ENCODE results near the gene MAOA.

Gene MAOA

DNA sequence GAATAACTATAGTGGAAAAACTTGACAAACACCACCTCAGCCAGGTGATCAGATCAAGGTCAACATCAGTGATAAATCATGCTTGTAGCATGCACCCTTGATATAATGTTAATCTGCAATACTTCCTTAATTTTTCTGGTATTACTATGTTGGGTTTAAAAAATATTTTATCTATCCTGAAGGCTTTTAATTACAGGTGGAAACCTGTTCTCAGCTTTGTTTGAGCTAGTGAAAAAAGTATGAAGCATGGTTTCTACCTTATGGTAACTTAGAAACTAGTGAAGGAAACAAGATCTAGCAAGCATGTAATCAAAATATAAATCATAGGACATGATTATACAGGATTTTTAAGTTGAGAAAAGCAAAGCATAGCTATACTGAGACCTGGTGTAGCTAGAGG, 26.6 kb downstream of the MAOA start:
- DNase-seq (ENCODE audit: low read depth), result no peak
- no peak overlapping the region for H3K4me3 ChIP-seq (ENCODE audit: low read depth, low read length)
- TF ChIP-seq POLR2A (IDR thresholded peaks at IDR 0.05; ENCODE audit: extremely low read depth, insufficient read length), result no peak
- TF ChIP-seq, protein P1, sequence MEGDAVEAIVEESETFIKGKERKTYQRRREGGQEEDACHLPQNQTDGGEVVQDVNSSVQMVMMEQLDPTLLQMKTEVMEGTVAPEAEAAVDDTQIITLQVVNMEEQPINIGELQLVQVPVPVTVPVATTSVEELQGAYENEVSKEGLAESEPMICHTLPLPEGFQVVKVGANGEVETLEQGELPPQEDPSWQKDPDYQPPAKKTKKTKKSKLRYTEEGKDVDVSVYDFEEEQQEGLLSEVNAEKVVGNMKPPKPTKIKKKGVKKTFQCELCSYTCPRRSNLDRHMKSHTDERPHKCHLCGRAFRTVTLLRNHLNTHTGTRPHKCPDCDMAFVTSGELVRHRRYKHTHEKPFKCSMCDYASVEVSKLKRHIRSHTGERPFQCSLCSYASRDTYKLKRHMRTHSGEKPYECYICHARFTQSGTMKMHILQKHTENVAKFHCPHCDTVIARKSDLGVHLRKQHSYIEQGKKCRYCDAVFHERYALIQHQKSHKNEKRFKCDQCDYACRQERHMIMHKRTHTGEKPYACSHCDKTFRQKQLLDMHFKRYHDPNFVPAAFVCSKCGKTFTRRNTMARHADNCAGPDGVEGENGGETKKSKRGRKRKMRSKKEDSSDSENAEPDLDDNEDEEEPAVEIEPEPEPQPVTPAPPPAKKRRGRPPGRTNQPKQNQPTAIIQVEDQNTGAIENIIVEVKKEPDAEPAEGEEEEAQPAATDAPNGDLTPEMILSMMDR (IDR thresholded peaks at IDR 0.05; ENCODE audit: low read depth, low read length), result no peak
- TF ChIP-seq MYC (IDR thresholded peaks at IDR 0.05; ENCODE audit: low read depth, low read length), result no peak
- TF ChIP-seq, protein P2, sequence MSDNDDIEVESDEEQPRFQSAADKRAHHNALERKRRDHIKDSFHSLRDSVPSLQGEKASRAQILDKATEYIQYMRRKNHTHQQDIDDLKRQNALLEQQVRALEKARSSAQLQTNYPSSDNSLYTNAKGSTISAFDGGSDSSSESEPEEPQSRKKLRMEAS (IDR thresholded peaks at IDR 0.05; ENCODE audit: low read depth, low read length), result no peak

GRCh38 chrX:43685221-43685620, 29.1 kb downstream of the MAOA start:
- H3K4me3 ChIP-seq (ENCODE audit: low read depth, low read length), result no peak overlapping the region
- DNase-seq (ENCODE audit: low read depth), result no peak
- TF ChIP-seq POLR2A (IDR thresholded peaks at IDR 0.05; ENCODE audit: extremely low read depth, insufficient read length) (no peak), MYC (IDR thresholded peaks at IDR 0.05; ENCODE audit: low read depth, low read length) (no peak)
- TF ChIP-seq, protein P1 (IDR thresholded peaks at IDR 0.05; ENCODE audit: low read depth, low read length), result no peak
- TF ChIP-seq, protein P2 (IDR thresholded peaks at IDR 0.05; ENCODE audit: low read depth, low read length), result no peak

DNA sequence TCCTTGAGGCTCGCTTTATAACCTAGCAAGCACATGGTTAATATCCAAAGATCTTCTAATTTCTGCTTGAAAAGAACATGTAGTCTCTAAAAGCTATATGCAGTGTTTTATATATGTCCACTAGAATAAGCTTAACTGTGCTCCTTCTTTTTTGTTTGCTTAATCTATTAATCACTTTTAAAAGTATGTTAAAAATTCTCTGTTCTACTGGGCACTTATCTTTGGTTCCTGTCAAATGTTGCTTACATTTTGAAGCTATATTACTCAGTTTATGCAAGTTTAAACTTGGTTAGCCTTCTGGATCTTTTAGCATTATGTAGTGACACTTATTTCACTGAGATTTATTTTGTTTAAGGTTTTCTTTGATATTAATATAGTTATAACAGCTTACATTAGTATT, 32.5 kb downstream of the MAOA start:
- no peak for TF ChIP-seq MYC (IDR thresholded peaks at IDR 0.05; ENCODE audit: low read depth, low read length)
- TF ChIP-seq, protein P2 (IDR thresholded peaks at IDR 0.05; ENCODE audit: low read depth, low read length), result no peak
- TF ChIP-seq, protein P1 (IDR thresholded peaks at IDR 0.05; ENCODE audit: low read depth, low read length), result no peak
- no peak for TF ChIP-seq POLR2A (IDR thresholded peaks at IDR 0.05; ENCODE audit: extremely low read depth, insufficient read length)
- DNase-seq (ENCODE audit: low read depth), result no peak
- no peak overlapping the region for H3K4me3 ChIP-seq (ENCODE audit: low read depth, low read length)

DNA sequence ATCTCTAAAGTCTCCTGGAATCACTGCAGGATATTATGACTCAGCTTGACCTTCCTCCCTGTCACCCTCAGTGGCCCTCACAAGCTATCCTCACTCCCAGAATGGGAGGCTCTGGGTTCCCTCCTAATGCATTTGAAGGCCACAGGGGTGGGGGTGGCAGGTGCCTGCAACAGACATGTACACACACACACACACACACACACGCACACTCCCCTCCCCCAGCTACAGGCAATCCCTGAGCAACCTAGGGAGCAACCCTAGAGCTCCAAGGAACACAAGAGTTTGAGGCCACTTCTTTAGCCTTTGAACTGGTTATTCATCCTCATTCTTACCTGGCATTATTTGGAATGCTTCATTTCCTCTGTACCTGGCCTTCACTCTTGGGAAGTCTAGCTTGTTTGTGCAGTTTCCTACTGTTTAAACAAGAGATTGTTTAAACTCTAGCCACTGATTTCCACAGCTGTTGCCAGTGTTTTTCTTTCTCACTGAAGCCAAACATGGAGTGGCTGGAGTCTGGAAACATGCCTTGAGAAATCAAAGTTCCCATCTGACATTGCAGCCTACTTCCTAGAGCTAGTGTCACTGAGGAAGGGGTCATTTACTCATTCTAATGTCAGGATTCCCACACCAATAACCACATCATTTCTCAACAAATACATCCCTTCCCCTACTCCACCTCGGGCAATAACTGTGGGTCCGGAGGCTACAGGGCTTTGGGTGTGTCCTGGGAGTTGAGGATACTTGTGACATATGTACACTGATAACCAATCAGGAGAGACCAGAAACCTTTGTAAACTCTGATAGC, 37.7 kb downstream of the MAOA start:
- no peak for DNase-seq (ENCODE audit: low read depth)
- H3K4me3 ChIP-seq (ENCODE audit: low read depth, low read length), result no peak overlapping the region
- TF ChIP-seq POLR2A (IDR thresholded peaks at IDR 0.05; ENCODE audit: extremely low read depth, insufficient read length), result no peak
- TF ChIP-seq, protein P1 (IDR thresholded peaks at IDR 0.05; ENCODE audit: low read depth, low read length), result no peak
- TF ChIP-seq, protein P2 (IDR thresholded peaks at IDR 0.05; ENCODE audit: low read depth, low read length), result no peak
- no peak for TF ChIP-seq MYC (IDR thresholded peaks at IDR 0.05; ENCODE audit: low read depth, low read length)

GRCh38 chrX:43699475-43699874, 43.4 kb downstream of the MAOA start:
- TF ChIP-seq, protein P2 (IDR thresholded peaks at IDR 0.05; ENCODE audit: low read depth, low read length), result no peak
- TF ChIP-seq MYC (IDR thresholded peaks at IDR 0.05; ENCODE audit: low read depth, low read length) (no peak), POLR2A (IDR thresholded peaks at IDR 0.05; ENCODE audit: extremely low read depth, insufficient read length) (no peak)
- TF ChIP-seq, protein P1 (IDR thresholded peaks at IDR 0.05; ENCODE audit: low read depth, low read length), result no peak

More at GRCh38 chrX:43699475-43699874, 43.4 kb downstream of the MAOA start:
- DNase-seq (ENCODE audit: low read depth), result no peak
- H3K4me3 ChIP-seq (ENCODE audit: low read depth, low read length), result no peak overlapping the region

All from NB4 (cell line).